Hematopoietic multipotent progenitor cell treated with erythropoietin and hydrocortisone succinate and interleukin-3 and kit ligand, for 6 days (in vitro differentiated cells): ENCODE data around the gene RSRC2.
"Not testable (repeated sequence)": the region's sequence is repeated elsewhere in the genome, so short reads cannot be mapped to it uniquely, and the experiment has no call there.

Source experiments
- DNase-seq: peaks from one replicate; pipeline ENCODE4 v3.0.0-alpha.2; 2015

RSRC2 gene

GRCh38 chr12:122526683-122527477 is at the start of gene RSRC2, which contains the start of gene KNTC1:
RSRC2 (minus strand) TSS chr12:122526936; CDS start chr12:122526853, 83 bp downstream.
KNTC1 (plus strand) TSS chr12:122527249; CDS start chr12:122530064, 2,815 bp downstream.
- DNase-seq = peak; percentile 100

- DNase-seq = no peak
Observed at GRCh38 chr12:122571821-122572220, 45.1 kb upstream of the RSRC2 start.

- not testable (repeated sequence) for DNase-seq
Observed at GRCh38 chr12:122570006-122570405, 43.3 kb upstream of the RSRC2 start.

- DNase-seq = no peak
Observed at GRCh38 chr12:122569288-122569687, 42.6 kb upstream of the RSRC2 start.

- DNase-seq = not testable (repeated sequence)
Observed at GRCh38 chr12:122566816-122567215, 40.1 kb upstream of the RSRC2 start.

GRCh38 chr12:122563361-122563760 is 36.6 kb upstream of the RSRC2 start:
- no peak for DNase-seq

- no peak for DNase-seq
Observed at GRCh38 chr12:122560138-122560537, 33.4 kb upstream of the RSRC2 start.

- DNase-seq = no peak
Observed at GRCh38 chr12:122558745-122559641, 32.3 kb upstream of the RSRC2 start.

GRCh38 chr12:122547330-122547729 is 20.6 kb upstream of the RSRC2 start:
- no peak for DNase-seq

GRCh38 chr12:122545855-122546254 is 19.1 kb upstream of the RSRC2 start:
- DNase-seq = no peak

GRCh38 chr12:122544537-122544936 is 17.8 kb upstream of the RSRC2 start:
- DNase-seq = no peak

- DNase-seq = no peak
Observed at GRCh38 chr12:122538496-122538895, 11.8 kb upstream of the RSRC2 start.

GRCh38 chr12:122537021-122537420 is 10.3 kb upstream of the RSRC2 start:
- DNase-seq = no peak

- DNase-seq = no peak
Observed at GRCh38 chr12:122533856-122534255, 7.1 kb upstream of the RSRC2 start.

GRCh38 chr12:122528992-122529391 is 2.3 kb upstream of the RSRC2 start:
- DNase-seq = no peak

GRCh38 chr12:122528582-122528981 is 1.8 kb upstream of the RSRC2 start:
- no peak for DNase-seq

GRCh38 chr12:122527478-122527944 is 775 bp upstream of the RSRC2 start:
- peak; percentile 71 for DNase-seq

GRCh38 chr12:122523846-122524718 is 2.7 kb downstream of the RSRC2 start:
- DNase-seq = peak; percentile 17

GRCh38 chr12:122523280-122523679 is 3.5 kb downstream of the RSRC2 start:
- DNase-seq = no peak

- DNase-seq = no peak
Observed at GRCh38 chr12:122520676-122521075, 6.1 kb downstream of the RSRC2 start.

GRCh38 chr12:122519418-122519817 is 7.3 kb downstream of the RSRC2 start:
- DNase-seq = no peak

GRCh38 chr12:122518908-122519307 is 7.8 kb downstream of the RSRC2 start:
- no peak for DNase-seq

GRCh38 chr12:122517877-122518276 is 8.9 kb downstream of the RSRC2 start:
- DNase-seq = peak; percentile 79
